Measurements from ENCODE around the gene CYP4F22. TPM values are rescaled to one million over a fixed set of nuclear protein-coding genes. Genes with fewer than 3 reads are reported as not detected.

CYP4F22 gene
- total RNA-seq, 1 donor from 2014 or later = not detected

- H3K9me3 Mint-ChIP-seq = peaks cover 8% of the 10 kb centered on the region
- no peaks in the 10 kb centered on the region for H3K27me3 Mint-ChIP-seq
- TF ChIP-seq, protein P1, sequence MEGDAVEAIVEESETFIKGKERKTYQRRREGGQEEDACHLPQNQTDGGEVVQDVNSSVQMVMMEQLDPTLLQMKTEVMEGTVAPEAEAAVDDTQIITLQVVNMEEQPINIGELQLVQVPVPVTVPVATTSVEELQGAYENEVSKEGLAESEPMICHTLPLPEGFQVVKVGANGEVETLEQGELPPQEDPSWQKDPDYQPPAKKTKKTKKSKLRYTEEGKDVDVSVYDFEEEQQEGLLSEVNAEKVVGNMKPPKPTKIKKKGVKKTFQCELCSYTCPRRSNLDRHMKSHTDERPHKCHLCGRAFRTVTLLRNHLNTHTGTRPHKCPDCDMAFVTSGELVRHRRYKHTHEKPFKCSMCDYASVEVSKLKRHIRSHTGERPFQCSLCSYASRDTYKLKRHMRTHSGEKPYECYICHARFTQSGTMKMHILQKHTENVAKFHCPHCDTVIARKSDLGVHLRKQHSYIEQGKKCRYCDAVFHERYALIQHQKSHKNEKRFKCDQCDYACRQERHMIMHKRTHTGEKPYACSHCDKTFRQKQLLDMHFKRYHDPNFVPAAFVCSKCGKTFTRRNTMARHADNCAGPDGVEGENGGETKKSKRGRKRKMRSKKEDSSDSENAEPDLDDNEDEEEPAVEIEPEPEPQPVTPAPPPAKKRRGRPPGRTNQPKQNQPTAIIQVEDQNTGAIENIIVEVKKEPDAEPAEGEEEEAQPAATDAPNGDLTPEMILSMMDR (conservative IDR thresholded peaks at IDR 0.05) = no peak
- H3K4me1 Mint-ChIP-seq (ENCODE audit: unreplicated experiment) = no peaks in the 10 kb centered on the region
- no peak overlapping the region for H3K4me3 Mint-ChIP-seq
- no peaks in the 10 kb centered on the region for H3K36me3 Mint-ChIP-seq
- no peak overlapping the region for H3K27ac Mint-ChIP-seq
- no peak for DNase-seq (ENCODE audit: extremely low spot score, unreplicated experiment)
Observed at GRCh38 chr19:15595069-15595468, 86.7 kb downstream of the CYP4F22 start.

Other genes with a start within 250 kb of the CYP4F22 start
- gene BRD4, start 176.0 kb upstream of the CYP4F22 start, total RNA-seq (ENCODE audit: low replicate concordance) = 108 and 123 TPM in 2 replicates
- gene AKAP8, start 128.7 kb upstream of the CYP4F22 start, total RNA-seq (ENCODE audit: low replicate concordance) = 34.8 and 37.0 TPM in 2 replicates
- gene AKAP8L, start 89.5 kb upstream of the CYP4F22 start, total RNA-seq (ENCODE audit: low replicate concordance) = 104 and 166 TPM in 2 replicates
- 37.3 and 45.8 TPM in 2 replicates for gene WIZ, start 58.6 kb upstream of the CYP4F22 start, total RNA-seq (ENCODE audit: low replicate concordance)
- gene RASAL3, start 44.0 kb upstream of the CYP4F22 start, total RNA-seq (ENCODE audit: low replicate concordance) = not detected in 2 replicates
- not detected in 2 replicates for gene PGLYRP2, start 29.0 kb upstream of the CYP4F22 start, total RNA-seq (ENCODE audit: low replicate concordance)
- gene CYP4F8, start 106.7 kb downstream of the CYP4F22 start, total RNA-seq (ENCODE audit: low replicate concordance) = not detected in 2 replicates
- gene CYP4F3, start 132.4 kb downstream of the CYP4F22 start, total RNA-seq (ENCODE audit: low replicate concordance) = 0.40 and 0.56 TPM in 2 replicates
- 0.52 and 1.2 TPM in 2 replicates for gene CYP4F12, start 164.6 kb downstream of the CYP4F22 start, total RNA-seq (ENCODE audit: low replicate concordance)
- gene OR10H2, start 219.5 kb downstream of the CYP4F22 start, total RNA-seq (ENCODE audit: low replicate concordance) = not detected in 2 replicates
- not detected in 2 replicates for gene OR10H3, start 229.5 kb downstream of the CYP4F22 start, total RNA-seq (ENCODE audit: low replicate concordance)

Data from type B pancreatic cell (in vitro differentiated cells).